ENCODE results near the gene SLC39A7. TPM values are rescaled to one million over a fixed set of nuclear protein-coding genes. Genes with fewer than 3 reads are reported as not detected.

Gene SLC39A7
- total and polyA plus RNA-seq, 7 experiments from 2014 or later: 19.1 to 51.9 (median 24.8) TPM

DNA sequence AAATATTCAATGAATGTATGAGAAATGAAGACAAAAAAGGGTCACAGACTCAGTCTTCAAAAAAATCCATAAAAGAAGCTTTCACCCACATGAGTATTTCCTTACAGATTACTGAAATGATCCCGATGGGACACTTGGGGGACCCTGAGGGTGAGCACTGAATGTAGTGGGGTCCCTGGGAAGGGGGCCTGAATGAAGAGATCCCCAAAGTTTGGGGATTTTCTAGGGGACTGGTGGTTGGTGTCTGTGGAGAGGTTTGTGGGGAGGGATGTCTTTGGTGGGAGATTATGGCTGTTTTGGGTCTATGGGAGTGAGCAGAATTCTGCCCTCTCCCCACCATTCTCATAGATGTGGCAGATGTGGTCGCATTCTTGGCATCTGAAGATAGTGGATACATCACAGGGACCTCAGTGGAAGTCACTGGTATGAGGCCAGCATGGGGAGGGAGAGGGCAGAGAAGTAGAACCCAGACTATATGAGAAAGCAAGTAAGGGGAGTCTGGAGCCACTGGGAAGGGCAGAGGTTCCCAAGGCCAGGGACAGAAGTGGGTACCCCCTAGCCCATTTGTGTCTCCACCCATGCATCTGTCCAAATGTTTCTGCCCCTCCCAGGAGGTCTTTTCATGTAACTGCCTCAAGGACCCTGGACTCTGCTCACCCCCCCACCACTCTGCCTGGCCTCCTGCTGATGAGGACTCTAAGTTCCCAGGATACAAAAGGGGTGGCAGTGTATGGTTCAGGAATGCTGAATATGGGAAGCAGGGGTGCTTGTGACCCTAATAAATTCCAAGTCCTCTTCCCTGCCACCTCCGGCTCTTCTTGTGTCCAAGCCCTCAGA, 5.6 kb downstream of the SLC39A7 start:
- no peaks in the 10 kb centered on the region for H3K27me3 Mint-ChIP-seq

DNA sequence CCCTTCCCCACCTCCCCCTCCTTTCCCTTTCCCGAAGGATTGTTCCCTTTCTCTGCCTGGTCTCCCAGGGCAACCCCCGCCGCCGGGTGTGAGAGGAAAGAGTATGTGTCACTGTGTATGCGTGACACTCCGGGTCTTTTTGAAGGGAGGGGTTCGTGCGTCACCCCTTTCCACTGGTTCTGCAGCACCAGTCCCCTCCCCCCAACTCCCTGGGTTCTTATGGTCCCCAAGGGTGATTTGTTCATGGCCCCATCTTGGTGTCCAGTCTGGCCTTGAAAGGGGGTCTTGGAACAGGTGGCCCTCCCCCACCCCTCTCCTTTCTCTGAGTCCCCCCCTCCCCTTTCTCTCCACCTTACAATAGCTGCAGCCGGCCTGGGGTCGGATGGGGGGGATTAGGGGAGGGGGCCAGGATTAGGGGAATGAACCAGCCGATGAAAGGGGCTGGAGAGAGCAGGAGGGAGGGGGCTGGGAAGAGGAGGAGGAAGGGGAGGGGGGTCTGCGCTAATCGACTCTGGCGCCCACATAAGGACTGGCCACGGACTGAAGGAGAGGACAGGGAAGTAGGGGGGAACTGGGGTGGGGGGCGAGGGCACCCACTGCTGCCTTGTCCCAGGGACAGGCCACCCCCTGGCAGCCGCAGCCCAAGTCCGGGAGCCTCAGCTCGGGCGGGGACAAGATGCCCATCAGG, 6.3 kb downstream of the SLC39A7 start:
- CTCF ChIA-PET: no interaction called here

More for the DNA sequence above, 5.6 kb downstream of the SLC39A7 start:
- peaks cover 44 to 67% (median 61%) of the 10 kb centered on the region in 7 donors for H3K4me1 Mint-ChIP-seq
- DNase-seq (no peak), ATAC-seq (no peak)
- Histone ChIP-seq H3K27me3 (ENCODE audit: control insufficient read depth in 2 of 2, insufficient read depth in 2 of 2, low read length in 2 of 2) (no peaks in the 10 kb centered on the region), H3K4me3 (ENCODE audit: low read length) (no peak overlapping the region), H3K4me1 (ENCODE audit: control insufficient read depth in 2 of 2, insufficient read depth in 2 of 2, low read length in 2 of 2) (peaks cover 25 to 37% of the 10 kb centered on the region in 2 donors), H3K9me3 (ENCODE audit: control insufficient read depth in 2 of 3, low read length in 3 of 3) (no peaks in the 10 kb centered on the region), H3K36me3 (ENCODE audit: control insufficient read depth in 2 of 3, insufficient read depth in 3 of 3, low read length in 3 of 3) (peaks cover 0 to 47% (median 10%) of the 10 kb centered on the region in 3 experiments), H3K27ac (ENCODE audit: low read depth, low read length) (no peak overlapping the region)
- POLR2A ChIA-PET: interaction anchor here (1.3 to 2.4 kb wide), 2 partner anchors 16 to 43 kb away, joined by 3 to 14 read pairs; no protein-coding TSS in a partner anchor
- H3K4me3 Mint-ChIP-seq: peak overlapping the region; percentile 39 to 100 (median 94)
- H3K36me3 Mint-ChIP-seq: peaks cover 3 to 37% (median 16%) of the 10 kb centered on the region in 5 donors
- intact Hi-C loops (cut with micrococcal nuclease): loop anchor here (10.0 kb wide), 3 partner anchors 1471 to 2001 kb away; partner anchors contain the start of genes C6orf47 (in 1 of the 2), CLIC1 (in 1 of the 2), CSNK2B (in 1 of the 2) and GPANK1 (in 1 of the 2)
- H3K9me3 Mint-ChIP-seq: peaks cover 0 to 1% (median 0%) of the 10 kb centered on the region in 11 donors
- H3K27ac Mint-ChIP-seq: peak overlapping the region; percentile 44 to 92 (median 82)
- CTCF ChIA-PET: interaction anchor here (0.7 to 0.9 kb wide), 2 partner anchors 20 to 34 kb away, joined by 3 to 4 read pairs; no protein-coding TSS in a partner anchor

DNA sequence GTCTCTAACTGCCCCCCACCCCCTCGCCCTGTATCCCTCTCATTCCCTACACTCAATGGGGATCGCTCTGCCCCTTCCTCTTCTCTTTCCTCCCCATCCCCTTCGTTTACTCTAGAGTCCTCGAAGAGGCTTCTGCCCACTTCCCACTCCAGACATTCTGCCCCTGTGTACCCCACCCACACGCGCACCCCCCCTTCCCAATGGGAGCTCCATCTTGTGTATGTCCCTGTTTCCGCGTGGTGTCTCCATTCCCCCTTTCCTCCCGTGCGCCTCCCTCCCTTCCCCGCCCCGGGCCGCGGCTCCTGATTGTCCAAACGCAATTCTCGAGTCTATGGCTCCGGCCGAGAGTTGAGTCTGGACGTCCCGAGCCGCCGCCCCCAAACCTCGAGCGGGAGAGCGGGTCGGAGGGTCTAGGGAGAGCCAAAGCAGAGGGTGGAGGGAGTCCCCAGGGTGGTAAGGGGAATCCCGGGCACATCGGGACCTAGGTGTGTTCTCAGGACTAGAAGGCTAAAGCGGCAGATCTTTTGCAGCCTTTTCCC, 7.0 kb downstream of the SLC39A7 start:
- H3K27me3 ChIP-seq (ENCODE audit: control insufficient read depth in 2 of 2, insufficient read depth in 2 of 2, low read length in 2 of 2): peaks cover 0 to 3% of the 10 kb centered on the region in 2 donors
- peaks cover 40 to 58% (median 52%) of the 10 kb centered on the region in 7 donors for H3K4me1 Mint-ChIP-seq

More for the DNA sequence above, 6.3 kb downstream of the SLC39A7 start:
- Histone ChIP-seq H3K27me3 (ENCODE audit: control insufficient read depth in 2 of 2, insufficient read depth in 2 of 2, low read length in 2 of 2) (no peaks in the 10 kb centered on the region), H3K36me3 (ENCODE audit: control insufficient read depth in 2 of 3, insufficient read depth in 3 of 3, low read length in 3 of 3) (peaks cover under 1 to 52% (median 10%) of the 10 kb centered on the region in 3 experiments), H3K27ac (ENCODE audit: low read depth, low read length) (no peak overlapping the region), H3K4me3 (ENCODE audit: low read length) (no peak overlapping the region), H3K9me3 (ENCODE audit: control insufficient read depth in 2 of 3, low read length in 3 of 3) (no peaks in the 10 kb centered on the region), H3K4me1 (ENCODE audit: control insufficient read depth in 2 of 2, insufficient read depth in 2 of 2, low read length in 2 of 2) (peaks cover 20 to 29% of the 10 kb centered on the region in 2 donors)
- peak overlapping the region; percentile 83 to 100 (median 88) for H3K4me3 Mint-ChIP-seq
- ATAC-seq: no peak
- H3K27ac Mint-ChIP-seq: peak overlapping the region in 2 of 9 donors; percentile 91
- no peak for DNase-seq
- peaks cover 39 to 62% (median 54%) of the 10 kb centered on the region in 7 donors for H3K4me1 Mint-ChIP-seq
- H3K27me3 Mint-ChIP-seq: peaks cover 0 to 1% (median 0%) of the 10 kb centered on the region in 5 donors
- POLR2A ChIA-PET: interaction anchor here (0.6 to 3.6 kb wide), 7 partner anchors 9 to 217 kb away, joined by 3 to 31 read pairs (median 4); partner anchors contain the start of gene COL11A2
- peaks cover 0 to 1% (median 0%) of the 10 kb centered on the region in 11 donors for H3K9me3 Mint-ChIP-seq
- H3K36me3 Mint-ChIP-seq: peaks cover 3 to 32% (median 18%) of the 10 kb centered on the region in 5 donors
- intact Hi-C loops (cut with micrococcal nuclease): loop anchor here (10.0 kb wide), 3 partner anchors 1472 to 2002 kb away; partner anchors contain the start of genes C6orf47 (in 1 of the 2), CLIC1 (in 1 of the 2), CSNK2B (in 1 of the 2) and GPANK1 (in 1 of the 2)

DNA sequence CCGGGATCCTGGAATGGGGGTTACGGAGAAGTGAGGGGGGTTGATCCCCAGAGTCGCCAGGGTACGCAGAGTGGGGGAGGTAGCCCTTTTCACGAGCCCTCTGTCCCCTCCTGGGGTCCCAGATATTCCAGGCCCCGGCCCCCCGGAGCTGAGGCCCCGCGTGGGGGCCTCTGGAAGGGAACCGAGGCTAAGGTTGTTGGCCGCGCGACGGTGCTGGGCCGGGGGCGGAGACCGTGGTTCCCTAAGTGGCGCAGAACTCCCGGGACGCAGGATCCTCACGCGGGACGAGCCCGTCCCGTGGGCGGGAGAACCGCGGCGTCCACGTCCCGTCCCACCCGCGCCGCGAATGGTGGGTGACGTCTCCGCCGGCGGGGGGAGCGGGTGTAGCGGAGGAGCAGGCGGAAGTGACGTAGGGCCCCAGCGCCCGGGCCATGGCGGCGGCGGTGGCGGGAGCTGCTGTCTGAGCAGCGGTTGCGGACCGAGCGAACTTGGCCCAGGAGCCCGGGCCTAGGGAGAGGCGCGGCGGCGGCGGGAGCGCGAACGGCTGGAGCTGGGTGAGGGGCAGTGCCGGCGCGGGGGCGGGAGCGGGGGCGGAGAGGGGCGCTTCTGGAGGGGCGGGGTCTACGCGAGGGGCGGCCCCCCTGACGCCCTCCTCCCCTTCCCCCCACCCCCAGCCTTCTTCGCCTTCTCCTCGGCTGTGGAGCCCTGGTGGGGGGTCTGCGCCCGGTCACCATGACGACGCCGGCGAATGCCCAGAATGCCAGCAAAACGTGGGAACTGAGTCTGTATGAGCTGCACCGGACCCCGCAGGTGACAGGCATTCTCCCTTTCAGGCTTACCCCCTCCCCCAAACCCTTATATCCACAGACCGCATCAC, 7.7 kb downstream of the SLC39A7 start, which contains the start of gene RING1:
TSS of gene RING1 (plus strand) at position 410 of the 877 bp plus-strand sequence. CDS start at position 733, 323 bp downstream.
- ChIA-PET CTCF (interaction anchor here (0.5 to 1.8 kb wide), 3 partner anchors 41 to 55 kb away, joined by 3 to 13 read pairs (median 3); no protein-coding TSS in a partner anchor), POLR2A (interaction anchor here (0.5 to 3.6 kb wide), 24 partner anchors 8 to 240 kb away, joined by 3 to 31 read pairs (median 4); partner anchors contain the start of genes B3GALT4, BRD2, COL11A2 and PFDN6)
- H3K27me3 ChIP-seq (ENCODE audit: control insufficient read depth in 2 of 2, insufficient read depth in 2 of 2, low read length in 2 of 2): peaks cover 0 to 3% of the 10 kb centered on the region in 2 donors
- ATAC-seq: peak; percentile 79
- H3K36me3 Mint-ChIP-seq: peaks cover 0 to 22% (median 17%) of the 10 kb centered on the region in 5 donors
- peak within 1 kb of the TSS; percentile 83 to 97 (median 90) for H3K4me3 Mint-ChIP-seq
- peak within 1 kb of the TSS; percentile 92 for H3K4me3 ChIP-seq (ENCODE audit: low read length)
- H3K4me1 ChIP-seq (ENCODE audit: control insufficient read depth in 2 of 2, insufficient read depth in 2 of 2, low read length in 2 of 2): peaks cover 23 to 34% of the 10 kb centered on the region in 2 donors
- H3K9me3 ChIP-seq (ENCODE audit: control insufficient read depth in 2 of 3, low read length in 3 of 3): no peaks in the 10 kb centered on the region
- H3K27ac ChIP-seq (ENCODE audit: low read depth, low read length): peak within 1 kb of the TSS; percentile 98
- H3K9me3 Mint-ChIP-seq: peaks cover 0 to 1% (median 0%) of the 10 kb centered on the region in 11 donors
- H3K27me3 Mint-ChIP-seq: peaks cover 0 to 15% (median 6%) of the 10 kb centered on the region in 5 donors
- H3K27ac Mint-ChIP-seq: peak within 1 kb of the TSS; percentile 87 to 96 (median 95)
- intact Hi-C loops (cut with micrococcal nuclease): loop anchor here (1.0 to 10.0 kb wide), 9 partner anchors 8 to 2004 kb away; partner anchors contain the start of genes RXRB (in 2 of the 2), SLC39A7 (in 2 of the 2), C6orf47 (in 1 of the 2) and CLIC1 (in 1 of the 2)
- H3K36me3 ChIP-seq (ENCODE audit: control insufficient read depth in 2 of 3, insufficient read depth in 3 of 3, low read length in 3 of 3): peaks cover 0 to 44% (median 6%) of the 10 kb centered on the region in 3 experiments
- peak; percentile 80 to 93 (median 87) for DNase-seq
- peaks cover 43 to 58% (median 52%) of the 10 kb centered on the region in 7 donors for H3K4me1 Mint-ChIP-seq

More for the DNA sequence above, 7.0 kb downstream of the SLC39A7 start:
- H3K9me3 ChIP-seq (ENCODE audit: control insufficient read depth in 2 of 3, low read length in 3 of 3): no peaks in the 10 kb centered on the region
- POLR2A ChIA-PET: interaction anchor here (0.5 to 3.6 kb wide), 17 partner anchors 8 to 237 kb away, joined by 3 to 31 read pairs (median 5); partner anchors contain the start of genes B3GALT4, COL11A2, PFDN6 and RPS18
- H3K36me3 ChIP-seq (ENCODE audit: control insufficient read depth in 2 of 3, insufficient read depth in 3 of 3, low read length in 3 of 3): peaks cover 5 to 51% (median 6%) of the 10 kb centered on the region in 3 experiments
- no peak for ATAC-seq
- Mint-ChIP-seq H3K27me3 (peaks cover 0 to 7% (median 2%) of the 10 kb centered on the region in 5 donors), H3K4me3 (peak overlapping the region; percentile 83 to 97 (median 88)), H3K36me3 (peaks cover 0 to 28% (median 21%) of the 10 kb centered on the region in 5 donors), H3K27ac (peak overlapping the region; percentile 80 to 96 (median 91)), H3K9me3 (peaks cover 0 to 1% (median 0%) of the 10 kb centered on the region in 11 donors)
- peak overlapping the region; percentile 98 for H3K27ac ChIP-seq (ENCODE audit: low read depth, low read length)
- H3K4me3 ChIP-seq (ENCODE audit: low read length): peak overlapping the region; percentile 92
- CTCF ChIA-PET: interaction anchor here (1.8 kb wide), 1 partner anchor 41 kb away, joined by 13 read pairs; no protein-coding TSS in a partner anchor
- intact Hi-C loops (cut with micrococcal nuclease): loop anchor here (1.0 to 10.0 kb wide), 9 partner anchors 7 to 2003 kb away; partner anchors contain the start of genes RXRB (in 2 of the 2), SLC39A7 (in 2 of the 2), C6orf47 (in 1 of the 2) and CLIC1 (in 1 of the 2)
- no peak for DNase-seq
- peaks cover 20 to 26% of the 10 kb centered on the region in 2 donors for H3K4me1 ChIP-seq (ENCODE audit: control insufficient read depth in 2 of 2, insufficient read depth in 2 of 2, low read length in 2 of 2)

Measured in naive thymus-derived CD4-positive, alpha-beta T cell (primary cell).